ENCODE measurements around the gene ESYT2. TPM values are rescaled to one million over a fixed set of nuclear protein-coding genes. Genes with fewer than 3 reads are reported as not detected.

ESYT2 gene
- polyA plus RNA-seq, 1 donor (not counting 4 experiments of a cell fraction or from before 2014, with no cell fraction given), result 45.9 TPM

- Histone ChIP-seq H3K9me1 (ENCODE audit: control insufficient read depth, extremely low read depth, insufficient read depth, low read length) (no peaks in the 10 kb centered on the region), H3K27ac (ENCODE audit: control insufficient read depth, insufficient read depth, low read length) (no peak overlapping the region), H3K36me3 (ENCODE audit: control insufficient read depth in 2 of 2, extremely low read depth in 1 of 2, insufficient read depth in 2 of 2, low read length in 2 of 2) (no peaks in the 10 kb centered on the region), H3K27me3 (ENCODE audit: control insufficient read depth, extremely low read depth, insufficient read depth, low read length) (no peaks in the 10 kb centered on the region), H4K20me1 (ENCODE audit: control insufficient read depth, extremely low read depth, insufficient read depth, low read length) (no peaks in the 10 kb centered on the region), H3K9me3 (ENCODE audit: control insufficient read depth, low read depth, low read length) (no peaks in the 10 kb centered on the region), H3K4me2 (ENCODE audit: control insufficient read depth, extremely low read depth, insufficient read depth, low read depth, low read length) (no peak overlapping the region), H3K79me2 (ENCODE audit: control insufficient read depth, insufficient read depth, low read length) (no peaks in the 10 kb centered on the region), H3K4me1 (ENCODE audit: control insufficient read depth, extremely low read depth, insufficient read depth, low read length) (peaks cover 3% of the 10 kb centered on the region), H3K9ac (ENCODE audit: control insufficient read depth, extremely low read depth, insufficient read depth, low read length) (no peak overlapping the region), H3K4me3 (ENCODE audit: control insufficient read depth in 2 of 3, extremely low read depth in 1 of 3, insufficient read depth in 2 of 3, low read depth in 1 of 3, low read length in 3 of 3) (no peak overlapping the region), H2AFZ (ENCODE audit: control insufficient read depth, low read length) (no peak overlapping the region)
- DNase-seq (ENCODE audit: low read depth, low spot score) (no peak), FAIRE-seq (no peak)
- TF ChIP-seq EZH2 (IDR thresholded peaks at IDR 0.05; ENCODE audit: low read length), result no peak
- TF ChIP-seq, protein P1, sequence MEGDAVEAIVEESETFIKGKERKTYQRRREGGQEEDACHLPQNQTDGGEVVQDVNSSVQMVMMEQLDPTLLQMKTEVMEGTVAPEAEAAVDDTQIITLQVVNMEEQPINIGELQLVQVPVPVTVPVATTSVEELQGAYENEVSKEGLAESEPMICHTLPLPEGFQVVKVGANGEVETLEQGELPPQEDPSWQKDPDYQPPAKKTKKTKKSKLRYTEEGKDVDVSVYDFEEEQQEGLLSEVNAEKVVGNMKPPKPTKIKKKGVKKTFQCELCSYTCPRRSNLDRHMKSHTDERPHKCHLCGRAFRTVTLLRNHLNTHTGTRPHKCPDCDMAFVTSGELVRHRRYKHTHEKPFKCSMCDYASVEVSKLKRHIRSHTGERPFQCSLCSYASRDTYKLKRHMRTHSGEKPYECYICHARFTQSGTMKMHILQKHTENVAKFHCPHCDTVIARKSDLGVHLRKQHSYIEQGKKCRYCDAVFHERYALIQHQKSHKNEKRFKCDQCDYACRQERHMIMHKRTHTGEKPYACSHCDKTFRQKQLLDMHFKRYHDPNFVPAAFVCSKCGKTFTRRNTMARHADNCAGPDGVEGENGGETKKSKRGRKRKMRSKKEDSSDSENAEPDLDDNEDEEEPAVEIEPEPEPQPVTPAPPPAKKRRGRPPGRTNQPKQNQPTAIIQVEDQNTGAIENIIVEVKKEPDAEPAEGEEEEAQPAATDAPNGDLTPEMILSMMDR (optimal IDR thresholded peaks at IDR 0.05 in 1 of 3, IDR thresholded peaks at IDR 0.05 in 1 of 3, conservative IDR thresholded peaks at IDR 0.05 in 1 of 3; ENCODE audit: extremely low read depth in 1 of 3, insufficient read depth in 2 of 3, low read length in 3 of 3), result no peak
- dilution Hi-C loops (cut with MboI; ENCODE audit: extremely low pct_ligation_motif_present, low sequenced_read_pairs), result no loop called here
Measured at GRCh38 chr7:158849442-158849767, 20.1 kb upstream of the ESYT2 start.

GRCh38 chr7:158847451-158847866, 18.1 kb upstream of the ESYT2 start:
- Histone ChIP-seq H3K9me3 (ENCODE audit: control insufficient read depth, low read depth, low read length) (no peaks in the 10 kb centered on the region), H3K4me3 (ENCODE audit: control insufficient read depth in 2 of 3, extremely low read depth in 1 of 3, insufficient read depth in 2 of 3, low read depth in 1 of 3, low read length in 3 of 3) (peak overlapping the region in 1 of 3 experiments; percentile 38), H3K36me3 (ENCODE audit: control insufficient read depth in 2 of 2, extremely low read depth in 1 of 2, insufficient read depth in 2 of 2, low read length in 2 of 2) (no peaks in the 10 kb centered on the region), H3K9ac (ENCODE audit: control insufficient read depth, extremely low read depth, insufficient read depth, low read length) (no peak overlapping the region), H3K27me3 (ENCODE audit: control insufficient read depth, extremely low read depth, insufficient read depth, low read length) (no peaks in the 10 kb centered on the region), H3K4me1 (ENCODE audit: control insufficient read depth, extremely low read depth, insufficient read depth, low read length) (peaks cover 3% of the 10 kb centered on the region), H3K9me1 (ENCODE audit: control insufficient read depth, extremely low read depth, insufficient read depth, low read length) (no peaks in the 10 kb centered on the region), H3K27ac (ENCODE audit: control insufficient read depth, insufficient read depth, low read length) (no peak overlapping the region), H2AFZ (ENCODE audit: control insufficient read depth, low read length) (peak overlapping the region; percentile 44), H4K20me1 (ENCODE audit: control insufficient read depth, extremely low read depth, insufficient read depth, low read length) (no peaks in the 10 kb centered on the region), H3K79me2 (ENCODE audit: control insufficient read depth, insufficient read depth, low read length) (no peaks in the 10 kb centered on the region), H3K4me2 (ENCODE audit: control insufficient read depth, extremely low read depth, insufficient read depth, low read depth, low read length) (peak overlapping the region; percentile 40)
- TF ChIP-seq, protein P1 (optimal IDR thresholded peaks at IDR 0.05 in 1 of 3, IDR thresholded peaks at IDR 0.05 in 1 of 3, conservative IDR thresholded peaks at IDR 0.05 in 1 of 3; ENCODE audit: extremely low read depth in 1 of 3, insufficient read depth in 2 of 3, low read length in 3 of 3), result no peak
- no peak for TF ChIP-seq EZH2 (IDR thresholded peaks at IDR 0.05; ENCODE audit: low read length)
- no peak for FAIRE-seq
- no peak for DNase-seq (ENCODE audit: low read depth, low spot score)
- dilution Hi-C loops (cut with MboI; ENCODE audit: extremely low pct_ligation_motif_present, low sequenced_read_pairs), result no loop called here
